HG02870 (cell line): ENCODE results near the gene SERPINF2.
"Not testable (repeated sequence)": the region's sequence is repeated elsewhere in the genome, so short reads cannot be mapped to it uniquely, and the experiment has no call there.

Experiments used
- ATAC-seq: cut with Tn5 transposase; IDR thresholded peaks from one replicate; pipeline ENCODE4 v1.9.1; 2021; ENCODE audit warnings: mild to moderate bottlenecking, moderate library complexity; ENCODE audit not compliant: unreplicated experiment

SERPINF2 gene

GRCh38 chr17:1786708-1787107 is 44.0 kb downstream of the SERPINF2 start:
- no peak for ATAC-seq

- ATAC-seq: no peak
Measured at GRCh38 chr17:1787301-1787902, 44.7 kb downstream of the SERPINF2 start.

- no peak for ATAC-seq
Measured at GRCh38 chr17:1789936-1790335, 47.3 kb downstream of the SERPINF2 start.

GRCh38 chr17:1792495-1793446 is 50.1 kb downstream of the SERPINF2 start:
- no peak for ATAC-seq

- ATAC-seq: no peak
Measured at GRCh38 chr17:1793447-1793806, 50.8 kb downstream of the SERPINF2 start.

GRCh38 chr17:1796800-1797199 is 54.1 kb downstream of the SERPINF2 start:
- no peak for ATAC-seq

- ATAC-seq: no peak
Measured at GRCh38 chr17:1797323-1797722, 54.7 kb downstream of the SERPINF2 start.

GRCh38 chr17:1797846-1798245 is 55.2 kb downstream of the SERPINF2 start:
- ATAC-seq: not testable (repeated sequence)

GRCh38 chr17:1800240-1800639 is 57.6 kb downstream of the SERPINF2 start:
- ATAC-seq: no peak

GRCh38 chr17:1800712-1801111 is 58.0 kb downstream of the SERPINF2 start:
- ATAC-seq: no peak

- no peak for ATAC-seq
Measured at GRCh38 chr17:1802429-1802828, 59.8 kb downstream of the SERPINF2 start.

GRCh38 chr17:1803280-1803679 is 60.6 kb downstream of the SERPINF2 start:
- no peak for ATAC-seq
